Colonic mucosa (tissue), 4 donors: ENCODE results near the gene ZNF536. TPM values are rescaled to one million over a fixed set of nuclear protein-coding genes. Genes with fewer than 3 reads are reported as not detected.

Source experiments
- DNase-seq: peaks from one replicate; pipeline ENCODE4 v3.0.0-alpha.2; 2020
- H3K27ac ChIP-seq: fragments of 200-600 bp; one replicate; pipeline ENCODE4 v1.8.0; 2021
- H3K27me3 ChIP-seq: fragments of 200-600 bp; one replicate; pipeline ENCODE4 v1.8.0; 2021
- H3K36me3 ChIP-seq: fragments of 200-600 bp; one replicate; pipeline ENCODE4 v1.8.0; 2021
- H3K4me1 ChIP-seq: fragments of 200-600 bp; one replicate; pipeline ENCODE4 v1.8.0; 2021; ENCODE audit warnings: mild to moderate bottlenecking
- H3K4me3 ChIP-seq: fragments of 200-600 bp; one replicate; pipeline ENCODE4 v1.8.0; 2021
- H3K9ac ChIP-seq, 2 donors: one replicate each; pipeline ENCODE4 v1.7.0; 2013; ENCODE audit warnings: control low read depth in 2 of 2, low read depth in 2 of 2, low read length in 2 of 2
- H3K9me3 ChIP-seq: fragments of 200-600 bp; one replicate; pipeline ENCODE4 v1.8.0; 2021
- intact Hi-C: fragments of 100-400 bp; cut with DNase I; formaldehyde crosslinking; loops from one replicate; pipeline ENCODE4 v1.14.1; 2022
- total RNA-seq, 2 donors: library from RNA; stranded (reverse); fragmentation: NEBNext Ultra II Directional in 1 of 2; extraction: Animal tissue kit (Norgen Biotek cat#: 25700) in 1 of 2; gene quantifications; one replicate each; pipeline ENCODE4 v1.2.1, GENCODE V29; 2021
- TF ChIP-seq, protein P1 (sequence below): fragments of 200-600 bp; IDR thresholded peaks from one replicate; pipeline ENCODE4 v1.8.0; 2022; ENCODE audit warnings: antibody characterized with exemption, mild to moderate bottlenecking
- donor health status: healthy.
- donor health status: DM: no; HTN: no; CAD: no.
- donor health status: DM: no; HTN: no; CAD: no.

ZNF536 gene
- total RNA-seq, 2 donors from 2014 or later: 1.3 to 1.4 TPM

DNA sequence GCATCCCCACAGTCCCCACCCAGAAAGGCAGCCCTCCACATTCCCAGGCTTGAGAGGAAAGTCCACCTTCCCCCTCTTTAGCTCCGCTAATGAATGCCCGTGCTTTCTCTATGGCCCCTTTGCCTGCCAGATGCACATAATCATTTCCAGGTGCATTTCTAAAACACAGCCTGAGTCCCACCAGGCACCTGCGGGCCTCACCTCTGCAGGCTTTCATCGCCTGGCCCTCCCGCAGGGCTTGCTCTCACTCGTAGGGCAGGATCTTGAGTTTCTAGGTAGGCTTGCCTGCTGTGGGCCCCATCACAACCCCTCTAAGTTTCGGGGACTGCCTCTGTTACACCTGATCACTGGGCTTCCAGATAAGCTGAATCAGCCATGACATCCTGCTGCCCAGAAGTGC is 173.6 kb downstream of the ZNF536 start:
- no peaks in the 10 kb centered on the region for H3K4me1 ChIP-seq
- H3K27ac ChIP-seq: no peak overlapping the region
- no peak overlapping the region for H3K4me3 ChIP-seq
- H3K27me3 ChIP-seq: no peaks in the 10 kb centered on the region
- TF ChIP-seq, protein P1, sequence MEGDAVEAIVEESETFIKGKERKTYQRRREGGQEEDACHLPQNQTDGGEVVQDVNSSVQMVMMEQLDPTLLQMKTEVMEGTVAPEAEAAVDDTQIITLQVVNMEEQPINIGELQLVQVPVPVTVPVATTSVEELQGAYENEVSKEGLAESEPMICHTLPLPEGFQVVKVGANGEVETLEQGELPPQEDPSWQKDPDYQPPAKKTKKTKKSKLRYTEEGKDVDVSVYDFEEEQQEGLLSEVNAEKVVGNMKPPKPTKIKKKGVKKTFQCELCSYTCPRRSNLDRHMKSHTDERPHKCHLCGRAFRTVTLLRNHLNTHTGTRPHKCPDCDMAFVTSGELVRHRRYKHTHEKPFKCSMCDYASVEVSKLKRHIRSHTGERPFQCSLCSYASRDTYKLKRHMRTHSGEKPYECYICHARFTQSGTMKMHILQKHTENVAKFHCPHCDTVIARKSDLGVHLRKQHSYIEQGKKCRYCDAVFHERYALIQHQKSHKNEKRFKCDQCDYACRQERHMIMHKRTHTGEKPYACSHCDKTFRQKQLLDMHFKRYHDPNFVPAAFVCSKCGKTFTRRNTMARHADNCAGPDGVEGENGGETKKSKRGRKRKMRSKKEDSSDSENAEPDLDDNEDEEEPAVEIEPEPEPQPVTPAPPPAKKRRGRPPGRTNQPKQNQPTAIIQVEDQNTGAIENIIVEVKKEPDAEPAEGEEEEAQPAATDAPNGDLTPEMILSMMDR: no peak
- H3K9ac ChIP-seq: no peak overlapping the region
- DNase-seq: no peak
- no peaks in the 10 kb centered on the region for H3K36me3 ChIP-seq
- H3K9me3 ChIP-seq: no peaks in the 10 kb centered on the region
- intact Hi-C loops: no loop called here

DNA sequence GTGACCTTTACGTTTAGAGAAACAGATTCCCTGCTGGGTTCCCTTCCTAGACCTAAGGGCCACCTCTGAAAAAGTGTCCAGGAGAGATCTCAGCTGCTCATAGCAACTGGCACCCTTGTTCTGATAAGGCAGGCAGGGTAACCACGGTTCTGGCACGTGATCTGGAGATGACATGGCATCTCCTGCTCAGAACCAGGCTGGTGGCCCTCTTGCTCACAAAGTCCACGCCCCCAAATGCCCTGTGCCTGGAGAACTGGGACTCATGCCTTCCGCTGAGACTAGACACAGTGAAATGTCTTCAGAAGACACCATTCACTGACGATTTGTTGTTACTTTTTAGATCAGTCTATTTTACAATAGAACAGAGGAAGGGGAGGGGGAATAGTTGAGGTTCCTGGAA is 174.1 kb downstream of the ZNF536 start:
- no peaks in the 10 kb centered on the region for H3K4me1 ChIP-seq
- H3K27ac ChIP-seq: no peak overlapping the region
- no peaks in the 10 kb centered on the region for H3K27me3 ChIP-seq
- TF ChIP-seq, protein P1: no peak
- no peaks in the 10 kb centered on the region for H3K9me3 ChIP-seq
- intact Hi-C loops: no loop called here
- H3K36me3 ChIP-seq: no peaks in the 10 kb centered on the region
- no peak overlapping the region for H3K9ac ChIP-seq
- no peak for DNase-seq
- no peak overlapping the region for H3K4me3 ChIP-seq

DNA sequence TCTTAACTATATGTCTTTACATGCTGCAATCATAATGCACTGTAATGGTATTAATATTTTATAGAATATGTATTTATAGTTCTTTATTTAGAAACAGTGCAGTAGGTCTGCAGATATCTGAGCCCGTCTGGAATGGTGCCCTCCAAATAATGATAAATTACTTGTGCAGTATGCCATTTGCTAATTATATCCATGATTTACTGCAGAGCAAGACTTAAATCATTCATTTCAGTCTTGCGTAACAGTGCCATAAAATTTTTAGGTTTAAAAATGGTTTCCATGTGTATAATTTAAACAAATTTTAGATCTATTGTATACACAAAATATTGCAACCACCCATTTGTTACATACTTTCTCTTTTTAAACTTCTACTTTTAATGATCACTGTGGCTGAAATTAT is 175.1 kb downstream of the ZNF536 start:
- DNase-seq: no peak
- intact Hi-C loops: no loop called here
- TF ChIP-seq, protein P1: no peak
- Histone ChIP-seq H3K4me3 (no peak overlapping the region), H3K9me3 (no peaks in the 10 kb centered on the region), H3K9ac (no peak overlapping the region), H3K4me1 (no peaks in the 10 kb centered on the region), H3K27ac (no peak overlapping the region), H3K27me3 (no peaks in the 10 kb centered on the region), H3K36me3 (no peaks in the 10 kb centered on the region)

DNA sequence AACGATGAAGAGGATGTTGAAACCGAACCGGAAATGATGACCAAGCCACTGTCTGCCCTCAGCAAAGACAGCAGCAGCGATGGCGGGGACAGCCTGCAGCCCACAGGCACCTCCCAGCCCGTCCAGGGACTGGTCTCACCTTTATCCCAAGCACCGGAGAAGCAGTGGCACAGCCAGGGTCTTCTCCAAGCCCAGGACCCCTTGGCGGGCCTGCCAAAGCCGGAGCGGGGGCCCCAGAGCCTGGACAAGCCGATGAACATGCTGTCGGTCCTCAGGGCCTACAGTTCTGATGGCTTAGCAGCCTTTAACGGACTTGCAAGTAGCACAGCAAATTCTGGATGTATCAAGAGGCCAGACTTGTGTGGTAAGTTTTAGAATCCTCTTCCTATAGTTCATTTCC is 177.0 kb downstream of the ZNF536 start:
- H3K4me3 ChIP-seq: no peak overlapping the region
- DNase-seq: no peak
- H3K9me3 ChIP-seq: no peaks in the 10 kb centered on the region
- TF ChIP-seq, protein P1: no peak
- H3K9ac ChIP-seq: no peak overlapping the region
- no peak overlapping the region for H3K27ac ChIP-seq
- no peaks in the 10 kb centered on the region for H3K36me3 ChIP-seq
- no peaks in the 10 kb centered on the region for H3K4me1 ChIP-seq
- H3K27me3 ChIP-seq: no peaks in the 10 kb centered on the region
- intact Hi-C loops: no loop called here

DNA sequence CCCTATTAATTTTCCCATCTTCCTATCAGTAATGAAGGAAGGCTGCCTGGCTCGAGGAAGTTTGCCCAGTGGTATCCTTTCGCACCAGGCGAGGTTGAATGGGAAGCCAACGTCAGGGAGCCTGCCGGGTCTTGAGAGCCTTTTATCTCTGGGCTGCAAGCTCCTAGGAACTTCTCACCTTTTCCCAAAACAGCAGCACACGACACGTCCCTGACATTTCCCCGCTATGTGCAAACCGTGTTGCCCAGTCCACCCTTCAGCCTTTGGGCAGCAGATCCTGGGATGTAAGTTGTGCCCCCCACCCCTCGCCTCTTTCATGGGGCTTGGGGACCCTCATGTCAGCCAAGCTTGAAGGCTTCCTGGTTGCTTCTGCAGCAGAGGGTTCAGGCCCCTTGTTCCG is 179.1 kb downstream of the ZNF536 start:
- no peak overlapping the region for H3K9ac ChIP-seq
- no peaks in the 10 kb centered on the region for H3K27me3 ChIP-seq
- TF ChIP-seq, protein P1: no peak
- no peak for DNase-seq
- no peak overlapping the region for H3K4me3 ChIP-seq
- H3K27ac ChIP-seq: no peak overlapping the region
- no peaks in the 10 kb centered on the region for H3K4me1 ChIP-seq
- intact Hi-C loops: no loop called here
- no peaks in the 10 kb centered on the region for H3K9me3 ChIP-seq
- no peaks in the 10 kb centered on the region for H3K36me3 ChIP-seq

DNA sequence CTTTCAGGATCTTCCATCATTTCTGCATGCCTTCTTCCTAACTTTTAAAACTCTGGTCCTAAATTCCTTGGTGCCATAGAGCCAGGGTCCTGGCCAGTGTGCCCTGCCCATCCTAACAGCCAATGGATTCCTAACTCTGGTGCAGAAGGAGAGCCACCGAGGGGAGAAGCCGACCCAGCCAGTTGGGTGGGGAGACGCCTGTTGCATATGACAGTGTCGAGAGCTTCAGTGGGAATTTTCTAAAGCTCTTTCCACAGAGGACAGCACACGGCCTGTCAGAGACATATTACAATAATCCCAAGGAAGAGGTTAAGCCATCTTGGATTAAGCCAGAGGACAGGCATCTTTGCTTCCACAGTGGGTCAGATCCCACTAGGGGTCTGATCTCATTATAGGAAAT is 180.4 kb downstream of the ZNF536 start:
- no peak overlapping the region for H3K27ac ChIP-seq
- no peak for DNase-seq
- H3K27me3 ChIP-seq: no peaks in the 10 kb centered on the region
- no peaks in the 10 kb centered on the region for H3K36me3 ChIP-seq
- no peak overlapping the region for H3K4me3 ChIP-seq
- H3K9ac ChIP-seq: no peak overlapping the region
- no peaks in the 10 kb centered on the region for H3K4me1 ChIP-seq
- no peaks in the 10 kb centered on the region for H3K9me3 ChIP-seq
- intact Hi-C loops: no loop called here
- TF ChIP-seq, protein P1: no peak
